Prostate gland (tissue), 2 donors: ENCODE data around the gene UBE4B. TPM values are rescaled to one million over a fixed set of nuclear protein-coding genes. Genes with fewer than 3 reads are reported as not detected.
"Not testable (repeated sequence)": the region's sequence is repeated elsewhere in the genome, so short reads cannot be mapped to it uniquely, and the experiment has no call there.

Source experiments
- DNase-seq: peaks from one replicate; pipeline ENCODE4 v3.0.0-alpha.2; 2019; ENCODE audit warnings: low spot score
- H3K27ac ChIP-seq, 2 donors: fragments of 200-600 bp; sonication (generic); 2 replicates each; pipeline ENCODE4 v1.5.1; 2017 to 2019
- H3K27me3 ChIP-seq: fragments of 200-600 bp; sonication (generic); replicated peaks from 2 replicates; pipeline ENCODE4 v1.5.1; 2019; ENCODE audit not compliant: insufficient read depth
- H3K36me3 ChIP-seq, 2 donors: fragments of 200-600 bp; sonication (generic); 1 replicate in 1 of 2; 2 replicates in 1 of 2; pipeline versions ENCODE4 v1.5.1 to v1.8.1; 2017 to 2019
- H3K4me1 ChIP-seq: fragments of 200-600 bp; sonication (generic); replicated peaks from 2 replicates; pipeline ENCODE4 v1.5.1; 2019
- H3K4me3 ChIP-seq, 2 donors: fragments of 200-600 bp; sonication (generic); 2 replicates each; pipeline ENCODE4 v1.5.1; 2017 to 2019
- H3K9me3 ChIP-seq: fragments of 200-600 bp; sonication (generic); 2 replicates; pipeline ENCODE4 v1.5.1; 2017
- CTCF ChIP-seq, 4 experiments: fragments of 200-600 bp in 2 of 4; fragments of 450-650 bp in 2 of 4; sonication (generic) in 2 of 4; IDR thresholded peaks; 1 replicate in 3 of 4; 2 replicates in 1 of 4; pipeline ENCODE4 v1.5.1; 2016 to 2019; ENCODE audit warnings: antibody characterized with exemption in 4 of 4, mild to moderate bottlenecking in 2 of 4, moderate library complexity in 2 of 4
- POLR2A ChIP-seq: fragments of 450-650 bp; IDR thresholded peaks from one replicate; pipeline ENCODE4 v1.6.1; 2016; ENCODE audit warnings: antibody characterized with exemption, mild to moderate bottlenecking
- POLR2AphosphoS5 ChIP-seq: sonication (generic); formaldehyde crosslinking; IDR thresholded peaks from one replicate; pipeline ENCODE4 v1.6.1; 2017; ENCODE audit warnings: antibody characterized with exemption
- WGBS: methylation state at CpG from one replicate; pipeline ENCODE4 v1.1.5; 2018; 5-methylcytosine and 5-hydroxymethylcytosine counted together
- intact Hi-C: fragments of 100-400 bp; cut with DNase I; formaldehyde crosslinking; loops from one replicate; pipeline ENCODE4 v1.14.2; 2022
- total RNA-seq, 2 donors: library from RNA; depleted of rRNA; stranded (reverse); fragments of >200 nt; gene quantifications; one replicate each; pipeline ENCODE4 v1.1.0, GENCODE V29; 2016

Gene UBE4B
- total RNA-seq, 2 donors from 2014 or later: 49.0 to 68.1 TPM

- no peaks in the 10 kb centered on the region for H3K9me3 ChIP-seq
- H3K4me1 ChIP-seq: no peaks in the 10 kb centered on the region
- no peak overlapping the region for H3K4me3 ChIP-seq
- TF ChIP-seq CTCF (IDR thresholded peaks at IDR 0.05) (no peak), POLR2AphosphoS5 (peak; percentile 11)
- WGBS: 29% methylated on average over 4 of the region's 4 CpGs
- H3K27ac ChIP-seq: no peak overlapping the region
- no peaks in the 10 kb centered on the region for H3K36me3 ChIP-seq
- peak; percentile 58 for DNase-seq
- H3K27me3 ChIP-seq: no peaks in the 10 kb centered on the region
- intact Hi-C loops: no loop called here
These were observed 25.6 kb upstream of the UBE4B start for GRCh38 chr1:10007169-10007568.

GRCh38 chr1:10014016-10014415 is 18.7 kb upstream of the UBE4B start:
- no peak for TF ChIP-seq CTCF (IDR thresholded peaks at IDR 0.05)
- no peak for TF ChIP-seq POLR2AphosphoS5
- H3K27me3 ChIP-seq: no peaks in the 10 kb centered on the region
- no peak overlapping the region for H3K27ac ChIP-seq
- 87% methylated on average over 5 of the region's 5 CpGs for WGBS
- H3K9me3 ChIP-seq: no peaks in the 10 kb centered on the region
- H3K4me1 ChIP-seq: no peaks in the 10 kb centered on the region
- no peaks in the 10 kb centered on the region for H3K36me3 ChIP-seq
- DNase-seq: no peak
- intact Hi-C loops: no loop called here
- H3K4me3 ChIP-seq: no peak overlapping the region

GRCh38 chr1:10019561-10019960 is 13.2 kb upstream of the UBE4B start:
- DNase-seq: no peak
- Histone ChIP-seq H3K4me1 (no peaks in the 10 kb centered on the region), H3K27ac (no peak overlapping the region), H3K36me3 (no peaks in the 10 kb centered on the region), H3K4me3 (no peak overlapping the region), H3K27me3 (no peaks in the 10 kb centered on the region), H3K9me3 (no peaks in the 10 kb centered on the region)
- intact Hi-C loops: no loop called here
- TF ChIP-seq POLR2AphosphoS5: no peak
- no peak for TF ChIP-seq CTCF (IDR thresholded peaks at IDR 0.05)
- no peak for TF ChIP-seq POLR2A

- H3K4me3 ChIP-seq: no peak overlapping the region
- H3K27me3 ChIP-seq: no peaks in the 10 kb centered on the region
- H3K27ac ChIP-seq: no peak overlapping the region
- no peaks in the 10 kb centered on the region for H3K36me3 ChIP-seq
- TF ChIP-seq CTCF (IDR thresholded peaks at IDR 0.05) (no peak), POLR2AphosphoS5 (no peak), POLR2A (no peak)
- H3K4me1 ChIP-seq: no peaks in the 10 kb centered on the region
- no peak for DNase-seq
- WGBS: 94% methylated on average over 3 of the region's 3 CpGs
- intact Hi-C loops: no loop called here
- no peaks in the 10 kb centered on the region for H3K9me3 ChIP-seq
These were observed 12.7 kb upstream of the UBE4B start for GRCh38 chr1:10020086-10020485.

- DNase-seq, H3K27me3 ChIP-seq, intact Hi-C loops, H3K36me3 ChIP-seq, H3K9me3 ChIP-seq, H3K4me3 ChIP-seq, H3K4me1 ChIP-seq, H3K27ac ChIP-seq: not testable (repeated sequence)
- WGBS: 67% methylated on average over 2 of the region's 2 CpGs
These were observed 12.1 kb upstream of the UBE4B start for GRCh38 chr1:10020678-10021077.

- H3K27me3 ChIP-seq, H3K36me3 ChIP-seq, H3K4me1 ChIP-seq, DNase-seq, intact Hi-C loops, H3K9me3 ChIP-seq, H3K27ac ChIP-seq, H3K4me3 ChIP-seq: not testable (repeated sequence)
- WGBS: 84% methylated on average over 4 of the region's 4 CpGs
These were observed 10.8 kb upstream of the UBE4B start for GRCh38 chr1:10021992-10022391.
